Thymus (tissue), 11 donors: Measurements from ENCODE around the gene ALDH9A1. TPM values are rescaled to one million over a fixed set of nuclear protein-coding genes. Genes with fewer than 3 reads are reported as not detected.
"Not testable (repeated sequence)": the region's sequence is repeated elsewhere in the genome, so short reads cannot be mapped to it uniquely, and the experiment has no call there.

Experiments
- DNase-seq, 9 donors: peaks; one replicate each; pipeline ENCODE4 v3.0.0-alpha.2; 2013; ENCODE audit warnings: low spot score in 9 of 9, low read depth in 6 of 9, missing footprints in 1 of 9
- H3K27ac ChIP-seq, 2 donors: one replicate each; pipeline ENCODE4 v1.5.1; 2013; ENCODE audit warnings: control low read depth in 1 of 2, low read depth in 1 of 2, low read length in 1 of 2, mild to moderate bottlenecking in 1 of 2, moderate library complexity in 1 of 2
- H3K27me3 ChIP-seq, 2 donors: one replicate each; pipeline ENCODE4 v1.5.1; 2013; ENCODE audit warnings: low read length in 1 of 2; ENCODE audit not compliant: control insufficient read depth in 2 of 2, insufficient read depth in 1 of 2
- H3K36me3 ChIP-seq, 2 donors: one replicate each; pipeline ENCODE4 v1.5.1; 2013; ENCODE audit warnings: low read length in 1 of 2, mild to moderate bottlenecking in 1 of 2, moderate library complexity in 1 of 2; ENCODE audit not compliant: control insufficient read depth in 2 of 2, insufficient read depth in 2 of 2
- H3K4me1 ChIP-seq, 2 donors: one replicate each; pipeline ENCODE4 v1.5.1; 2013; ENCODE audit warnings: low read length in 2 of 2; ENCODE audit not compliant: control insufficient read depth in 2 of 2, insufficient read depth in 2 of 2
- H3K4me3 ChIP-seq, 2 donors: one replicate each; pipeline ENCODE4 v1.5.1; 2013; ENCODE audit warnings: low read length in 2 of 2, control low read depth in 1 of 2, mild to moderate bottlenecking in 1 of 2
- H3K9me3 ChIP-seq, 2 donors: one replicate each; pipeline ENCODE4 v1.5.1; 2013; ENCODE audit warnings: low read length in 1 of 2, mild to moderate bottlenecking in 1 of 2; ENCODE audit not compliant: control insufficient read depth in 2 of 2, insufficient read depth in 1 of 2
- WGBS: extraction: QIAGEN DNeasy Blood & Tissue Kit; methylation state at CpG from one replicate; pipeline ENCODE4 v1.1.7; 2013; 5-methylcytosine and 5-hydroxymethylcytosine counted together
- polyA plus RNA-seq: library from polyadenylated mRNA; stranded (reverse); fragments of 200-250 nt; gene quantifications from one replicate; pipeline ENCODE4 v1.2.3, GENCODE V29; 2013
- total RNA-seq: library from RNA; stranded (reverse); fragments of 120-200 nt; gene quantifications from one replicate; pipeline ENCODE4 v1.2.4, GENCODE V29; 2013
- donor health status: healthy.

The ALDH9A1 gene
- total and polyA plus RNA-seq, 2 donors: 41.0 to 44.9 TPM

GRCh38 chr1:165726841-165727240, 28.5 kb upstream of the ALDH9A1 start:
- WGBS: 98% methylated on average over 2 of the region's 2 CpGs
- H3K9me3 ChIP-seq: no peaks in the 10 kb centered on the region
- peaks cover 8 to 20% of the 10 kb centered on the region in 2 donors for H3K36me3 ChIP-seq
- no peak overlapping the region for H3K27ac ChIP-seq
- H3K4me1 ChIP-seq: no peaks in the 10 kb centered on the region
- no peaks in the 10 kb centered on the region for H3K27me3 ChIP-seq
- no peak overlapping the region for H3K4me3 ChIP-seq
- no peak for DNase-seq

- Histone ChIP-seq H3K9me3 (no peaks in the 10 kb centered on the region), H3K4me3 (no peak overlapping the region), H3K36me3 (peaks cover 8 to 17% of the 10 kb centered on the region in 2 donors), H3K4me1 (no peaks in the 10 kb centered on the region), H3K27ac (no peak overlapping the region), H3K27me3 (no peaks in the 10 kb centered on the region)
- WGBS: 97% methylated on average over 2 of the region's 2 CpGs
- DNase-seq: no peak
These were observed 27.8 kb upstream of the ALDH9A1 start for GRCh38 chr1:165726169-165726568.

GRCh38 chr1:165717918-165718515, 19.7 kb upstream of the ALDH9A1 start:
- H3K27me3 ChIP-seq: no peaks in the 10 kb centered on the region
- H3K4me1 ChIP-seq: no peaks in the 10 kb centered on the region
- no peak overlapping the region for H3K4me3 ChIP-seq
- DNase-seq: peak; percentile 29 to 84 (median 61)
- no peaks in the 10 kb centered on the region for H3K9me3 ChIP-seq
- WGBS: 35% methylated on average over 4 of the region's 4 CpGs
- no peak overlapping the region for H3K27ac ChIP-seq
- no peaks in the 10 kb centered on the region for H3K36me3 ChIP-seq

GRCh38 chr1:165716265-165717051, 18.1 kb upstream of the ALDH9A1 start:
- not testable (repeated sequence) for DNase-seq, H3K9me3 ChIP-seq
- WGBS: 95% methylated on average over 8 of the region's 8 CpGs

GRCh38 chr1:165712764-165713163, 14.4 kb upstream of the ALDH9A1 start:
- Histone ChIP-seq H3K36me3 (no peaks in the 10 kb centered on the region), H3K27ac (no peak overlapping the region)

More at GRCh38 chr1:165716265-165717051, 18.1 kb upstream of the ALDH9A1 start:
- not testable (repeated sequence) for H3K27ac ChIP-seq, H3K4me1 ChIP-seq, H3K27me3 ChIP-seq, H3K4me3 ChIP-seq, H3K36me3 ChIP-seq

GRCh38 chr1:165707984-165708706, 9.8 kb upstream of the ALDH9A1 start:
- DNase-seq: no peak
- no peaks in the 10 kb centered on the region for H3K4me1 ChIP-seq
- 96% methylated on average over 11 of the region's 11 CpGs for WGBS
- no peak overlapping the region for H3K4me3 ChIP-seq
- H3K9me3 ChIP-seq: no peaks in the 10 kb centered on the region
- H3K36me3 ChIP-seq: no peaks in the 10 kb centered on the region
- H3K27ac ChIP-seq: no peak overlapping the region
- H3K27me3 ChIP-seq: no peaks in the 10 kb centered on the region

More at GRCh38 chr1:165712764-165713163, 14.4 kb upstream of the ALDH9A1 start:
- Histone ChIP-seq H3K4me3 (no peak overlapping the region), H3K27me3 (no peaks in the 10 kb centered on the region), H3K9me3 (no peaks in the 10 kb centered on the region), H3K4me1 (no peaks in the 10 kb centered on the region)
- WGBS: 97% methylated on average over 5 of the region's 5 CpGs
- no peak for DNase-seq

GRCh38 chr1:165703648-165704047, 5.3 kb upstream of the ALDH9A1 start:
- Histone ChIP-seq H3K36me3 (no peaks in the 10 kb centered on the region), H3K27me3 (no peaks in the 10 kb centered on the region), H3K4me3 (no peak overlapping the region), H3K4me1 (peaks cover 2 to 3% of the 10 kb centered on the region in 2 donors), H3K27ac (no peak overlapping the region), H3K9me3 (no peaks in the 10 kb centered on the region)
- WGBS: 85% methylated on average over 2 of the region's 2 CpGs
- no peak for DNase-seq

- H3K4me1 ChIP-seq, DNase-seq, H3K36me3 ChIP-seq, H3K4me3 ChIP-seq, H3K27me3 ChIP-seq, H3K9me3 ChIP-seq, H3K27ac ChIP-seq: not testable (repeated sequence)
- 89% methylated on average over 7 of the region's 7 CpGs for WGBS
These were observed 3.6 kb upstream of the ALDH9A1 start for GRCh38 chr1:165701922-165702321.

- Histone ChIP-seq H3K27ac (no peak overlapping the region), H3K9me3 (no peaks in the 10 kb centered on the region), H3K27me3 (no peaks in the 10 kb centered on the region), H3K4me3 (no peak overlapping the region), H3K36me3 (no peaks in the 10 kb centered on the region), H3K4me1 (peaks cover 6 to 13% of the 10 kb centered on the region in 2 donors)
- WGBS: 77% methylated on average over 3 of the region's 3 CpGs
- DNase-seq: peak in 1 of 9 donors; percentile 12
These were observed 1.2 kb upstream of the ALDH9A1 start for GRCh38 chr1:165699577-165699976.
